ENCODE results near the gene NLGN1. TPM values are rescaled to one million over a fixed set of nuclear protein-coding genes. Genes with fewer than 3 reads are reported as not detected.

NLGN1 gene
- total and polyA plus RNA-seq, 9 of the 15 experiments (the other 6 are each of a cell fraction or from before 2014, with no cell fraction given): under 0.01 to 0.01 TPM; not detected in 7

DNA sequence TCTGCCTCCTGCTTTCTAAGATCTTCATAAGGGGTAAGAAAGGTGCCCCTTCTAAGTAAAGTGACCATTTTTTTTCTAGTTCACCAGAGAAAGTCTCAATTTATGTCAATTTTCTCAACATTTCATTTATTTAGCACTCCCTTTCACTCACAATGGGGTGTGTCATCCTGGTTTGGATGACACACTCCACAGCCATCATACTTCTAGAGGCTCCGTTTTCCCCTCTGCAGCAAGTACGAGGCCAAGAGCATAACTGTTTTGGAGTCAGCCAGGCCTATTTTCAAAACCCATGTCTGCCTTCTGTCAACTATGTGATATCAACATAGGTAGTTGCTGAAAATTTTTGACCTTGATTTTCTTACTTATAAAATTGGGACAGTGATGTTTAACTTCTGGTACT is 703.2 kb downstream of the NLGN1 start (continued):
- TF ChIP-seq, protein P1, sequence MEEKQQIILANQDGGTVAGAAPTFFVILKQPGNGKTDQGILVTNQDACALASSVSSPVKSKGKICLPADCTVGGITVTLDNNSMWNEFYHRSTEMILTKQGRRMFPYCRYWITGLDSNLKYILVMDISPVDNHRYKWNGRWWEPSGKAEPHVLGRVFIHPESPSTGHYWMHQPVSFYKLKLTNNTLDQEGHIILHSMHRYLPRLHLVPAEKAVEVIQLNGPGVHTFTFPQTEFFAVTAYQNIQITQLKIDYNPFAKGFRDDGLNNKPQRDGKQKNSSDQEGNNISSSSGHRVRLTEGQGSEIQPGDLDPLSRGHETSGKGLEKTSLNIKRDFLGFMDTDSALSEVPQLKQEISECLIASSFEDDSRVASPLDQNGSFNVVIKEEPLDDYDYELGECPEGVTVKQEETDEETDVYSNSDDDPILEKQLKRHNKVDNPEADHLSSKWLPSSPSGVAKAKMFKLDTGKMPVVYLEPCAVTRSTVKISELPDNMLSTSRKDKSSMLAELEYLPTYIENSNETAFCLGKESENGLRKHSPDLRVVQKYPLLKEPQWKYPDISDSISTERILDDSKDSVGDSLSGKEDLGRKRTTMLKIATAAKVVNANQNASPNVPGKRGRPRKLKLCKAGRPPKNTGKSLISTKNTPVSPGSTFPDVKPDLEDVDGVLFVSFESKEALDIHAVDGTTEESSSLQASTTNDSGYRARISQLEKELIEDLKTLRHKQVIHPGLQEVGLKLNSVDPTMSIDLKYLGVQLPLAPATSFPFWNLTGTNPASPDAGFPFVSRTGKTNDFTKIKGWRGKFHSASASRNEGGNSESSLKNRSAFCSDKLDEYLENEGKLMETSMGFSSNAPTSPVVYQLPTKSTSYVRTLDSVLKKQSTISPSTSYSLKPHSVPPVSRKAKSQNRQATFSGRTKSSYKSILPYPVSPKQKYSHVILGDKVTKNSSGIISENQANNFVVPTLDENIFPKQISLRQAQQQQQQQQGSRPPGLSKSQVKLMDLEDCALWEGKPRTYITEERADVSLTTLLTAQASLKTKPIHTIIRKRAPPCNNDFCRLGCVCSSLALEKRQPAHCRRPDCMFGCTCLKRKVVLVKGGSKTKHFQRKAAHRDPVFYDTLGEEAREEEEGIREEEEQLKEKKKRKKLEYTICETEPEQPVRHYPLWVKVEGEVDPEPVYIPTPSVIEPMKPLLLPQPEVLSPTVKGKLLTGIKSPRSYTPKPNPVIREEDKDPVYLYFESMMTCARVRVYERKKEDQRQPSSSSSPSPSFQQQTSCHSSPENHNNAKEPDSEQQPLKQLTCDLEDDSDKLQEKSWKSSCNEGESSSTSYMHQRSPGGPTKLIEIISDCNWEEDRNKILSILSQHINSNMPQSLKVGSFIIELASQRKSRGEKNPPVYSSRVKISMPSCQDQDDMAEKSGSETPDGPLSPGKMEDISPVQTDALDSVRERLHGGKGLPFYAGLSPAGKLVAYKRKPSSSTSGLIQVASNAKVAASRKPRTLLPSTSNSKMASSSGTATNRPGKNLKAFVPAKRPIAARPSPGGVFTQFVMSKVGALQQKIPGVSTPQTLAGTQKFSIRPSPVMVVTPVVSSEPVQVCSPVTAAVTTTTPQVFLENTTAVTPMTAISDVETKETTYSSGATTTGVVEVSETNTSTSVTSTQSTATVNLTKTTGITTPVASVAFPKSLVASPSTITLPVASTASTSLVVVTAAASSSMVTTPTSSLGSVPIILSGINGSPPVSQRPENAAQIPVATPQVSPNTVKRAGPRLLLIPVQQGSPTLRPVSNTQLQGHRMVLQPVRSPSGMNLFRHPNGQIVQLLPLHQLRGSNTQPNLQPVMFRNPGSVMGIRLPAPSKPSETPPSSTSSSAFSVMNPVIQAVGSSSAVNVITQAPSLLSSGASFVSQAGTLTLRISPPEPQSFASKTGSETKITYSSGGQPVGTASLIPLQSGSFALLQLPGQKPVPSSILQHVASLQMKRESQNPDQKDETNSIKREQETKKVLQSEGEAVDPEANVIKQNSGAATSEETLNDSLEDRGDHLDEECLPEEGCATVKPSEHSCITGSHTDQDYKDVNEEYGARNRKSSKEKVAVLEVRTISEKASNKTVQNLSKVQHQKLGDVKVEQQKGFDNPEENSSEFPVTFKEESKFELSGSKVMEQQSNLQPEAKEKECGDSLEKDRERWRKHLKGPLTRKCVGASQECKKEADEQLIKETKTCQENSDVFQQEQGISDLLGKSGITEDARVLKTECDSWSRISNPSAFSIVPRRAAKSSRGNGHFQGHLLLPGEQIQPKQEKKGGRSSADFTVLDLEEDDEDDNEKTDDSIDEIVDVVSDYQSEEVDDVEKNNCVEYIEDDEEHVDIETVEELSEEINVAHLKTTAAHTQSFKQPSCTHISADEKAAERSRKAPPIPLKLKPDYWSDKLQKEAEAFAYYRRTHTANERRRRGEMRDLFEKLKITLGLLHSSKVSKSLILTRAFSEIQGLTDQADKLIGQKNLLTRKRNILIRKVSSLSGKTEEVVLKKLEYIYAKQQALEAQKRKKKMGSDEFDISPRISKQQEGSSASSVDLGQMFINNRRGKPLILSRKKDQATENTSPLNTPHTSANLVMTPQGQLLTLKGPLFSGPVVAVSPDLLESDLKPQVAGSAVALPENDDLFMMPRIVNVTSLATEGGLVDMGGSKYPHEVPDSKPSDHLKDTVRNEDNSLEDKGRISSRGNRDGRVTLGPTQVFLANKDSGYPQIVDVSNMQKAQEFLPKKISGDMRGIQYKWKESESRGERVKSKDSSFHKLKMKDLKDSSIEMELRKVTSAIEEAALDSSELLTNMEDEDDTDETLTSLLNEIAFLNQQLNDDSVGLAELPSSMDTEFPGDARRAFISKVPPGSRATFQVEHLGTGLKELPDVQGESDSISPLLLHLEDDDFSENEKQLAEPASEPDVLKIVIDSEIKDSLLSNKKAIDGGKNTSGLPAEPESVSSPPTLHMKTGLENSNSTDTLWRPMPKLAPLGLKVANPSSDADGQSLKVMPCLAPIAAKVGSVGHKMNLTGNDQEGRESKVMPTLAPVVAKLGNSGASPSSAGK (IDR thresholded peaks at IDR 0.05): no peak
- no peak for TF ChIP-seq NEUROD1 (IDR thresholded peaks at IDR 0.05; ENCODE audit: borderline replicate concordance, low read depth, low read length, partially characterized antibody)
- TF ChIP-seq ZNF134 (CRISPR knock-in tag; conservative IDR thresholded peaks at IDR 0.05): no peak
- no peak for TF ChIP-seq PHB (CRISPR knock-in tag; IDR thresholded peaks at IDR 0.05)
- TF ChIP-seq, protein P2, sequence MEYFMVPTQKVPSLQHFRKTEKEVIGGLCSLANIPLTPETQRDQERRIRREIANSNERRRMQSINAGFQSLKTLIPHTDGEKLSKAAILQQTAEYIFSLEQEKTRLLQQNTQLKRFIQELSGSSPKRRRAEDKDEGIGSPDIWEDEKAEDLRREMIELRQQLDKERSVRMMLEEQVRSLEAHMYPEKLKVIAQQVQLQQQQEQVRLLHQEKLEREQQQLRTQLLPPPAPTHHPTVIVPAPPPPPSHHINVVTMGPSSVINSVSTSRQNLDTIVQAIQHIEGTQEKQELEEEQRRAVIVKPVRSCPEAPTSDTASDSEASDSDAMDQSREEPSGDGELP (CRISPR knock-in tag; IDR thresholded peaks at IDR 0.05; ENCODE audit: borderline replicate concordance): no peak
- TF ChIP-seq NCOA1 (IDR thresholded peaks at IDR 0.05; ENCODE audit: low read depth): no peak
- no peak for TF ChIP-seq BACH1 (tag; IDR thresholded peaks at IDR 0.05)
- no peak for TF ChIP-seq BHLHE40 (IDR thresholded peaks at IDR 0.05; ENCODE audit: low read length)
- TF ChIP-seq, protein P3, sequence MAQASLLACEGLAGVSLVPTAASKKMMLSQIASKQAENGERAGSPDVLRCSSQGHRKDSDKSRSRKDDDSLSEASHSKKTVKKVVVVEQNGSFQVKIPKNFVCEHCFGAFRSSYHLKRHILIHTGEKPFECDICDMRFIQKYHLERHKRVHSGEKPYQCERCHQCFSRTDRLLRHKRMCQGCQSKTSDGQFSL (CRISPR knock-in tag; IDR thresholded peaks at IDR 0.05): no peak
- TF ChIP-seq, protein P3 (tag; IDR thresholded peaks at IDR 0.05): no peak
- TF ChIP-seq, protein P4, sequence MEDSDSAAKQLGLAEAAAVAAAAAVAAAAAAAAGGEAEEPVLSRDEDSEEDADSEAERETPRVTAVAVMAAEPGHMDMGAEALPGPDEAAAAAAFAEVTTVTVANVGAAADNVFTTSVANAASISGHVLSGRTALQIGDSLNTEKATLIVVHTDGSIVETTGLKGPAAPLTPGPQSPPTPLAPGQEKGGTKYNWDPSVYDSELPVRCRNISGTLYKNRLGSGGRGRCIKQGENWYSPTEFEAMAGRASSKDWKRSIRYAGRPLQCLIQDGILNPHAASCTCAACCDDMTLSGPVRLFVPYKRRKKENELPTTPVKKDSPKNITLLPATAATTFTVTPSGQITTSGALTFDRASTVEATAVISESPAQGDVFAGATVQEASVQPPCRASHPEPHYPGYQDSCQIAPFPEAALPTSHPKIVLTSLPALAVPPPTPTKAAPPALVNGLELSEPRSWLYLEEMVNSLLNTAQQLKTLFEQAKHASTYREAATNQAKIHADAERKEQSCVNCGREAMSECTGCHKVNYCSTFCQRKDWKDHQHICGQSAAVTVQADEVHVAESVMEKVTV (CRISPR knock-in tag; IDR thresholded peaks at IDR 0.05): no peak
